B cell (primary cell): Measurements from ENCODE around the gene KSR2. TPM values are rescaled to one million over a fixed set of nuclear protein-coding genes. Genes with fewer than 3 reads are reported as not detected.

Experiments used
- ATAC-seq: fragments of 200-7000 bp; cut with Tn5 transposase; one replicate; pipeline ENCODE4 v1.10.0; 2021; ENCODE audit warnings: low read depth, mild to moderate bottlenecking, moderate number of reproducible peaks, moderate library complexity
- CTCF ChIA-PET: fragments of 350-600 bp; sonication (Branson Sonifier 250); formaldehyde crosslinking; loops from one replicate; lab custom pipeline; 2021; ENCODE audit warnings: antibody characterized with exemption, inconsistent platforms; lab: Charles Lee
- POLR2A ChIA-PET: fragments of 350-600 bp; sonication (Branson Sonifier 250); formaldehyde crosslinking; loops from one replicate; lab custom pipeline; 2021; ENCODE audit warnings: antibody characterized with exemption; lab: Charles Lee
- DNase-seq: peaks from one replicate; pipeline ENCODE4 v3.0.0; 2013
- H2AFZ ChIP-seq: 2 replicates; pipeline ENCODE4 v1.6.1; 2012; ENCODE audit warnings: mild to moderate bottlenecking, low read depth, low read length; ENCODE audit not compliant: insufficient read depth, poor library complexity, severe bottlenecking
- H3K27ac ChIP-seq, 2 donors: 1 replicate in 1 of 2; 2 replicates in 1 of 2; pipeline ENCODE4 v1.5.1; 2012 to 2013; ENCODE audit warnings: low read length in 2 of 2, mild to moderate bottlenecking in 2 of 2, moderate library complexity in 1 of 2
- H3K27me3 ChIP-seq, 4 experiments: fragments of 200-600 bp in 1 of 4; sonication (generic) in 1 of 4; replicated peaks in 1 of 4; 1 replicate in 2 of 4; 2 replicates in 2 of 4; pipeline versions ENCODE4 v1.6.1 to v1.7.0; 2013 to 2016; ENCODE audit warnings: low read length in 3 of 4, mild to moderate bottlenecking in 2 of 4, mixed read lengths in 1 of 4, moderate library complexity in 1 of 4; ENCODE audit not compliant: insufficient read depth in 4 of 4, control insufficient read depth in 3 of 4; ENCODE audit errors: control extremely low read depth in 1 of 4
- H3K36me3 ChIP-seq, 2 experiments: replicated peaks in 1 of 2; 1 replicate in 1 of 2; 2 replicates in 1 of 2; pipeline versions ENCODE4 v1.6.1 to v1.7.1; 2013; ENCODE audit warnings: low read length in 1 of 2; ENCODE audit not compliant: insufficient read depth in 2 of 2, control insufficient read depth in 1 of 2; ENCODE audit errors: control extremely low read depth in 1 of 2, extremely low read depth in 1 of 2
- H3K4me1 ChIP-seq, 2 donors: fragments of 200-600 bp in 1 of 2; sonication (generic) in 1 of 2; 1 replicate in 1 of 2; 2 replicates in 1 of 2; pipeline versions ENCODE4 v1.5.1 to v1.6.1; 2013 to 2017; ENCODE audit warnings: low read length in 2 of 2; ENCODE audit not compliant: control insufficient read depth in 2 of 2, insufficient read depth in 2 of 2
- H3K4me2 ChIP-seq: replicated peaks from 2 replicates; pipeline ENCODE3; 2012; ENCODE audit warnings: mild to moderate bottlenecking, low read depth, low read length; ENCODE audit not compliant: poor library complexity, severe bottlenecking
- H3K4me3 ChIP-seq, 5 experiments: fragments of 200-600 bp in 1 of 5; sonication (generic) in 1 of 5; 1 replicate in 3 of 5; 2 replicates in 2 of 5; pipeline versions ENCODE4 v1.5.1 to v1.7.0; 2011 to 2016; ENCODE audit warnings: low read length in 4 of 5, mild to moderate bottlenecking in 4 of 5, low read depth in 2 of 5, control low read depth in 1 of 5, moderate library complexity in 1 of 5; ENCODE audit not compliant: insufficient read depth in 1 of 5; ENCODE audit errors: control extremely low read depth in 1 of 5, extremely low read depth in 1 of 5
- H3K79me2 ChIP-seq: fragments of 200-600 bp; sonication (generic); one replicate; pipeline ENCODE4 v1.6.0; 2016; ENCODE audit warnings: low read length; ENCODE audit not compliant: control insufficient read depth, insufficient read depth
- H3K9ac ChIP-seq: fragments of 200-600 bp; sonication (generic); 2 replicates; pipeline ENCODE4 v1.6.1; 2017; ENCODE audit warnings: mild to moderate bottlenecking, low read length, moderate library complexity
- H3K9me3 ChIP-seq, 3 donors: one replicate each; pipeline versions ENCODE4 v1.6.1 to v1.7.1; 2013; ENCODE audit warnings: low read length in 2 of 3; ENCODE audit not compliant: control insufficient read depth in 2 of 3, insufficient read depth in 1 of 3; ENCODE audit errors: control extremely low read depth in 1 of 3
- H4K20me1 ChIP-seq: 2 replicates; pipeline ENCODE4 v1.6.0; 2012; ENCODE audit warnings: mild to moderate bottlenecking, low read length; ENCODE audit not compliant: insufficient read depth, control insufficient read depth, poor library complexity, severe bottlenecking
- H3K27ac Mint-ChIP-seq: one replicate; pipeline ENCODE4 v1.8.0; 2021; ENCODE audit warnings: mixed read lengths
- H3K27me3 Mint-ChIP-seq: one replicate; pipeline ENCODE4 v1.8.0; 2021; ENCODE audit warnings: mixed read lengths
- H3K4me1 Mint-ChIP-seq: one replicate; pipeline ENCODE4 v1.8.0; 2021; ENCODE audit warnings: mixed read lengths
- H3K4me3 Mint-ChIP-seq: one replicate; pipeline ENCODE4 v1.8.0; 2021; ENCODE audit warnings: mixed read lengths
- H3K9me3 Mint-ChIP-seq: one replicate; pipeline ENCODE4 v1.8.0; 2022; ENCODE audit warnings: mixed read lengths; ENCODE audit not compliant: insufficient read depth
- EZH2 ChIP-seq: IDR thresholded peaks from 2 replicates; pipeline ENCODE4 v1.6.1; 2012; ENCODE audit warnings: borderline replicate concordance, low read depth, mild to moderate bottlenecking, moderate library complexity, low read length; ENCODE audit not compliant: insufficient read depth, poor library complexity, severe bottlenecking
- WGBS: methylation state at CpG from one replicate; pipeline ENCODE4 v1.1.5; 2013; ENCODE audit warnings: missing lambda C conversion rate; ENCODE audit not compliant: insufficient coverage; 5-methylcytosine and 5-hydroxymethylcytosine counted together
- intact Hi-C: fragments of 100-400 bp; cut with micrococcal nuclease; formaldehyde crosslinking; loops from one replicate; pipeline ENCODE4 v1.10.0; 2022
- polyA plus RNA-seq: library from polyadenylated mRNA; depleted of rRNA; stranded (reverse); fragments of >200 nt; gene quantifications from 2 replicates; pipeline ENCODE4 v1.2.3, GENCODE V29; 2012
- total RNA-seq, 2 donors: library from RNA; stranded (reverse); fragments of 120-200 nt in 1 of 2; gene quantifications; 1 replicate in 1 of 2; 2 replicates in 1 of 2; pipeline versions ENCODE4 v1.2.3 to v1.2.4, GENCODE V29; 2013 to 2022
- TF ChIP-seq, protein P1 (sequence below): fragments of 200-600 bp; IDR thresholded peaks from one replicate; pipeline ENCODE4 v1.8.0; 2022; ENCODE audit warnings: antibody characterized with exemption, mild to moderate bottlenecking

Gene KSR2
- total and polyA plus RNA-seq, 2 donors (not counting 1 experiment from before 2014, with no cell fraction given), result not detected

- no peak overlapping the region for H3K27ac ChIP-seq
- TF ChIP-seq EZH2, result no peak
- TF ChIP-seq, protein P1, sequence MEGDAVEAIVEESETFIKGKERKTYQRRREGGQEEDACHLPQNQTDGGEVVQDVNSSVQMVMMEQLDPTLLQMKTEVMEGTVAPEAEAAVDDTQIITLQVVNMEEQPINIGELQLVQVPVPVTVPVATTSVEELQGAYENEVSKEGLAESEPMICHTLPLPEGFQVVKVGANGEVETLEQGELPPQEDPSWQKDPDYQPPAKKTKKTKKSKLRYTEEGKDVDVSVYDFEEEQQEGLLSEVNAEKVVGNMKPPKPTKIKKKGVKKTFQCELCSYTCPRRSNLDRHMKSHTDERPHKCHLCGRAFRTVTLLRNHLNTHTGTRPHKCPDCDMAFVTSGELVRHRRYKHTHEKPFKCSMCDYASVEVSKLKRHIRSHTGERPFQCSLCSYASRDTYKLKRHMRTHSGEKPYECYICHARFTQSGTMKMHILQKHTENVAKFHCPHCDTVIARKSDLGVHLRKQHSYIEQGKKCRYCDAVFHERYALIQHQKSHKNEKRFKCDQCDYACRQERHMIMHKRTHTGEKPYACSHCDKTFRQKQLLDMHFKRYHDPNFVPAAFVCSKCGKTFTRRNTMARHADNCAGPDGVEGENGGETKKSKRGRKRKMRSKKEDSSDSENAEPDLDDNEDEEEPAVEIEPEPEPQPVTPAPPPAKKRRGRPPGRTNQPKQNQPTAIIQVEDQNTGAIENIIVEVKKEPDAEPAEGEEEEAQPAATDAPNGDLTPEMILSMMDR, result no peak
- no peaks in the 10 kb centered on the region for H4K20me1 ChIP-seq
- peaks cover 0 to 7% (median 0%) of the 10 kb centered on the region in 3 donors for H3K9me3 ChIP-seq
- ATAC-seq, result no peak
- H3K4me2 ChIP-seq, result no peak overlapping the region
- ChIA-PET CTCF (no interaction called here), POLR2A (no interaction called here)
- H3K4me1 Mint-ChIP-seq, result no peaks in the 10 kb centered on the region
- no peak overlapping the region for H3K4me3 Mint-ChIP-seq
- no peak overlapping the region for H2AFZ ChIP-seq
- peaks cover 3% of the 10 kb centered on the region for H3K9me3 Mint-ChIP-seq
- H3K4me3 ChIP-seq, result no peak overlapping the region
- no peak overlapping the region for H3K9ac ChIP-seq
- no peaks in the 10 kb centered on the region for H3K79me2 ChIP-seq
- no peaks in the 10 kb centered on the region for H3K36me3 ChIP-seq
- H3K4me1 ChIP-seq, result no peaks in the 10 kb centered on the region
- no peaks in the 10 kb centered on the region for H3K27me3 ChIP-seq
- intact Hi-C loops, result no loop called here
- no peak overlapping the region for H3K27ac Mint-ChIP-seq
- WGBS, result no CpG with 5 or more reads among the region's 2 CpGs
- peaks cover 5% of the 10 kb centered on the region for H3K27me3 Mint-ChIP-seq
- no peak for DNase-seq
These were observed 29.9 kb upstream of the KSR2 start for GRCh38 chr12:117998719-117999118.

DNA sequence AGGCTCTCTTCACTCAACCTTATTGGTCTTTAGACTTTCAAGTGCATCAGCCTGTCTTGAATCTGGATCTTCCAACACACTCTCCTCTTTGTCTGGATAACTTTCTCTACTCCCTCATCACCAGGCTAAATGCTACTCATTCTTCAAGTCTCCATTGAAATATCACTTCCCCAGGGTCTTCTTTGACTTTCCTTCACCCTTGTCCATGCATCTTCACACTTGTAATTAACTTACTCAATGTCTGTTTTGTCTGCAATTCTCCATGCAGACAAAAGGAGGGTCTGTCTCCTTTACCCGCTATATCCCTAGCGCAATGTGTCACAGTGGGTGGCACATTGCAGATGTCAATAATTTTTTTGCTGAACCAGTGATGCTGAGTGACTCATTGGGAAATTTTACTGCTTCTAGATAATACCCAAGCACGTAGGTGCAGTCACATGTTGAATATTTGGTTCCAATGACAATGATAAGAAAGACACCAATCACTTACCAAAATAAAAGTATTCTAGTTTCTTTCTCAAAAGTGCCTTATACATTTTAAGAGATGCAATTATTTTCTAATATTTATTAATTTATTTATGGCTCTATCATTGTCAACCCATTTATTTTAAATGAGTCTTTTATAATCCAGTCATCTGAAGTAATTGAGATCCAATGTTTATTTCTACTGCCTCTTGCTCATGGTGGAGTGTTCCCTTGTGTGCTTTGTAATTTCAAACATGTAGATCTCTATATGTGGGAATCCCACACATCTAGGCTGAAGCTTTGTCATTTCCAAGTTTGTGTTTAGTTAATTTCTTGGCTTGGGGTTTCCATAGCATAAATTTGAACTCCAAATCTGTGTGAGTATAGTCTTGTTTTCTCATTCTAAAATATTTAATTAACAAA lies 26.0 kb upstream of the KSR2 start:
- no peak overlapping the region for H3K4me3 ChIP-seq
- no peak overlapping the region for H3K27ac ChIP-seq
- H3K27me3 ChIP-seq, result no peaks in the 10 kb centered on the region
- DNase-seq, result no peak
- no peak overlapping the region for H3K4me2 ChIP-seq
- TF ChIP-seq, protein P1, result no peak
- TF ChIP-seq EZH2, result no peak
- Mint-ChIP-seq H3K4me1 (no peaks in the 10 kb centered on the region), H3K27ac (no peak overlapping the region), H3K27me3 (peaks cover 10% of the 10 kb centered on the region), H3K4me3 (no peak overlapping the region), H3K9me3 (peaks cover under 1% of the 10 kb centered on the region)
- H3K4me1 ChIP-seq, result no peaks in the 10 kb centered on the region
- H2AFZ ChIP-seq, result no peak overlapping the region
- no peak overlapping the region for H3K9ac ChIP-seq
- H3K36me3 ChIP-seq, result no peaks in the 10 kb centered on the region
- H3K9me3 ChIP-seq, result peaks cover 0 to 7% (median 0%) of the 10 kb centered on the region in 3 donors
- intact Hi-C loops, result no loop called here
- POLR2A ChIA-PET, result no interaction called here
- no peak for ATAC-seq
- H4K20me1 ChIP-seq, result no peaks in the 10 kb centered on the region
- no CpG with 5 or more reads among the region's 3 CpGs for WGBS
- CTCF ChIA-PET, result no interaction called here
- no peaks in the 10 kb centered on the region for H3K79me2 ChIP-seq
